GM18520 (cell line): ENCODE measurements around the gene ACBD4.

ENCODE experiments used
- ATAC-seq: cut with Tn5 transposase; IDR thresholded peaks from one replicate; pipeline ENCODE4 v1.9.1; 2021; ENCODE audit not compliant: unreplicated experiment

The ACBD4 gene

DNA sequence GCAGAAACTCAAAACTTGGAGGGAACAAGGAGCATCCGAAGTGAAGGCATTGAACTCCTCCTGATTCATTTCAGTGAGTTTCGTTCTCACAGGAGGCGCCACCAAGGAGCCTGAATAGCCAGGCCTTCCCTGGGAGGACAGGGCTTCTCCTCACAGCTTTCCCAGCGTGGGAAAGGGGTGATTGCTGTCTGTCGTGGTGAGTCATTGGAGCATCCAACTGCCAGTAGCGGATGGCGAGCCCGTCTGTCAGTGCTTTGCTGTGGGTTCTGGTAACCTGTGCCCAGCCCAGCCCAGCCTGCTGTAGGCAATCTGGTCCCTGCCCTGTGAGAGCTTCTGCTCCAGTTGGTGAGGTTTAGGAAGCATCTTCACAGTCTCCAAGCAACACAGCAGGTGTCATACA lies 31.5 kb upstream of the ACBD4 start:
- ATAC-seq, result no peak

DNA sequence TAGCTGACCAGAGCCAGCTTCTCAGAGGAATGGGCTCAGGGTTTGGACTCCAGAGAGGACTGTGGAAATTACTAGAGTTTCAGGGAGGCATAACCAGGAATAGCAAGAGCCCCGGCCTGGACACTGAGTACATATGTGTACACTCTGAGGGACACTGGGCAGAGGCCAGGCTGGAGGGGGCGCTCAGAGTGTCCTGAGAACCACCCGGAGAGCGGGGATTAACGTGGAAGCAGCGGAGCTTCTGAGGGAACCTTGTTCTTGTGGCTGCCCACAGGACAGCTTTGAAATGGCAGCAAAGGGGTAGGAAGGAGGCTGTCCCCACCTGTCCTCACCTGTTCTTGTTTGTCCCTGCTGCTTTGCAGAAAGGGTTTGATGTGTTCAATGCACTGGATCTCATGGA lies 31.0 kb upstream of the ACBD4 start:
- ATAC-seq, result no peak

DNA sequence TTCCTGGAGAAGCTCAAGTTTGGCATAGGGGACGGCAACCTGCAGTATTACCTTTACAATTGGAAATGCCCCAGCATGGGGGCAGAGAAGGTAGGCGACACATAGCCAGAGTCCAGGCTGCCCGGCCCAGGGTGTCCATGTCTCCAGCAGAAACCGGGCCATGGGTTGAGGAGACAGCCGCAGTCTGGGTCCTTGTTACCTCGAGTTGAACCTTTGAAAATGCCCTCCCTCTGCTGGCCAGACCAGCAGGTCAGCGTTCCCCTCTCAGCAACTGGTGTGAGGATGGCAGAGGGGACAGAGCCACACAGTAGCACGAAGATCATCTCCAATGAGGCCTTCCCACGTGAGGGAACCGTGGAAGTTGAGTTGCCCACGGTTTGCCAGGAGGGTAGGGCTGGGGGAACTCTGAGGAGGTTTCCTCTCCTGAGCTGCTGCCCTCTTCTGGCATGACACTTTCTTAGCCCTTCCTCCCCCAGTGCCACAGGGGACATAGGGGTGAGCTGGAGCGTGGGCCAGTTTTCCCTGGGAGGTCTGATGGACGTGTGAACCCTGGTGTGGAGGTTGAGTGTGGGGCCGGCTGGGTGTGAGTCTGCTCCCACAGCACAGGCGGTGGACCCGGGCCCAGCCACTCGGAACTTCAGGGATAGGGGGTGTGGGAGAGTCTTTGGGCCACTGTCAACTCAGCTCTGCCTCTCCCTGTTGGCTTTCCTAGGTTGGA lies 30.4 kb upstream of the ACBD4 start:
- no peak for ATAC-seq

DNA sequence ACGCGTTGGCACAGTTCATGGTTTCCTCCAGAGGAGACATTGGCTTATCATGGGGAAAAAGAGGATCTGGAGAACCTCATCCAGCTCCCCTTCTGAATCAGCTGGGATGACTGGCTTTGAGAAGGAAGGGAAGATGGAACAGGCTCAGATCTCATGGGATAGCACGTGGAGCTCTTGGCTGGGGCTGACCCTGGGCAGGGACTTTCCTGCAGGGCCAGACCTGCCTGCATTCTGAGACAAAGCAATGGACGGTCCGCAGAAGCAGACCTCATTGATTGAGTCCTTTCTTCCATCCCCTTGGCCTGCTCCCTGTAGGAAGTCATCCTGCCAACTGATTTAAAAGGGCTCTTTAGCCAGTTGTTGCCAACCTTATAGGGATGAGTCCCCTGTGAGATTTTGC lies 29.4 kb upstream of the ACBD4 start:
- ATAC-seq, result no peak

DNA sequence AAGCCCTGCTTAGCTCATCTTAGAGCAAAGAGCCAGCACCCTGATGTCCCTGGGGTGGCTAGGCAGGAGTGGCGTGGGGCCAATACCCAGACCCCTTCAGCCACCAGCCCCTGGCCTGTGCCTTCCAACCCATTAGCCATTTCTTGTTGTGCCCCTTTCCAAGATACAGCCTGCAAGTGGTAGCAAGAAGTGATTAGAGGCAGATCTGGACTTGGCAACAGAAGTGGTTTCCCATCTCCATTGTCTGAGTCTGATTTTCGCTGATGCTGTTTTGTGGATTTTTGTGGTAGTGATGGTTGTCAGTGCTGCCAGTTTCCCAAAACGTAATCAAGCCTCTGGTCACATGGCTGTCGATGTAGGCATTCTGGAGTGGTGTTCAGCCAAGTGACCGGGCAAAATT lies 28.9 kb upstream of the ACBD4 start:
- ATAC-seq, result no peak

DNA sequence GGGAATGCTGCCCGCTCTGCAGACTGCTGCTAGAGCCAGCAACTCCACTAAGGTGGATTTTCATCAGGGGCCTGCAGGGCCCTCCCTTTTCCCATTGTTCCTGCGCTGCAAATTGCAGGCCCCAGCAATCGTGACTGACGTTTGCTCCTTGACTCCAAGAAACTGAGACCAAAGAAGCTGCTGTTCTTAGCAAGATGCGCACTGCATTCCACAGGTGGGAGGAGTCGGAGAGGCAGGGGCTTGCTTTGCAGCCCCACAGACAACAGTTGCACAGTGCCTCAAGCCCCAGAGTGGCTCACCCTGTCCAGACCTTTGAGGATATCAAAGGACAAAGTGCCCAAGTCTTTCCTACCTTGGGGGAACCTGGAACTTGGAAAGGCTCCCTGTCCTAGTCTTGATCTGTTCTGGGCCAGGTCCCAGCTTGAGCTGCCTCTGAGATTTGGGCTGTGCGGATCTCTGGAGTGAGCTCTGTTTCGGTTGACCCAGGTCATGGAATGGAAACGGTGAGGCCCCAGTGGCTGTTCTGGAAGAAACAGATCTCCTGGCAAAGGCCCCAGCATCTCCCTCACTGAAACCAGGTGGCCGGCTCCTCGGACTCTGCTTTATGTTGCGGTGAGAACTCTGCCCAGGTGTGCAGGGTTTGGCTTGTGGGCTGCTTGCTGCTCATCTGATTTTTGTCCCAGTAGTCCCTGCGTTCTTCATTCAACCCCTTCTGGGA lies 28.0 kb upstream of the ACBD4 start:
- ATAC-seq, result no peak

DNA sequence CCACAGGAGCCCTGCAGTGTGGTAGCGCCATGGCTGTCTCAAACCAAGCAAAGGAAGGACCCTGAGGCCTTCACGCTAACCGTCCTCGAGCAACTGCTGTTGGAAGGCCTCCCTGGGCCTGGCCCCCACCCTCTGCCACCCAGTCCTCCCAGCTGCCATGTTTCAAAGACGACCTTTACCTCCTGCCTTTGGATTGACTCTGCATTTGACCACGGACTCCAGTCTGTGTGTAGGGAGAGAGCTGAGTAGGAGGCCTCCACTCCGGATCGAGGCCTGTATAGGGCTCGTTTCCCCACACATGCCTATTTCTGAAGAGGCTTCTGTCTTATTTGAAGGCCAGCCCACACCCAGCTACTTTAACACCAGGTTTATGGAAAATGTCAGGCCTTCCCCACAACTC lies 27.4 kb upstream of the ACBD4 start:
- ATAC-seq, result no peak

DNA sequence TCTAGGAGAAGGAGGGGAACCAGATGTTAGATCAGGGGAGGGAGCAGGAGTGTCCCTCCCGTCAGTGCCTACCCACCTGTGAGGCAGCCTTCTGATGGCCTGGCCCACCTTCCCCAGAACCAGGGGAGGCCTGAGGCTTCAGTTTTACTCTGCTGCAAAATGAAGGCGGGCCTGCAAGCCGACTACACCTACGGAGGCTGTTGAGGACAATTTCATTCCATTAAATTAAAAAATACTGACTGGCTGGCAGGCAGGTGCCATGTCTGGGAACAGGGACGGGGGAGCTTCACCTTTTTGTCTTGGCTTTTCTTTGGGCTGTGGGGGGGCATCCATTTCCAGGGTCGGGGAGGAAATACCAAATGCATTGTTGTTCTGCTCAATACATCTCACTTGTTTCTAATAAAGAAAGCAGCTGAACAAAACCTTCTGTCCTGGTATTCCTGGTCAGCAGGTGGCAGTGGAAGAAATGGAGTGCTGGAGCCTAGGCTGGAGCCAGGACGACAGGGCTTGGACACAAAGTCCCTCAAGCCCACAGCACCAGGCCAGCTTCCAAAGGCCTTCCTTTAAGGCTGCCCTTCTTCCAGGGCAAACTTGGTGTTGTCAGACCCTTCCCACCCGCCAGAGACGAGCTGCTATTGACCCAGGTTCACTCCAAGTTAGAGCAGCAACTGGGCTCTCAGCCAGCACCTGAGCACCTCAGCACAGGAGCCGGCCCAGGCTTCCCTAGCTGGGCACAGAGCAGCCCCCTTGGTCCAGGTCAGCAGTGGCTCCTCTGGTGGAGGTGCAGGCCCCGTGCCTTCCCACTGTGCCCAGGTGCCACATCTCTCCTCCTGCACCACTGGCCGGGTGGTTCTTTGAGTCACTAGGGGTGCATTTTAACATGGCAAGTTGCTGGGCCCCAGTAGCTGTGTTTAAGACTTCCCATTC lies 26.6 kb upstream of the ACBD4 start:
- no peak for ATAC-seq

DNA sequence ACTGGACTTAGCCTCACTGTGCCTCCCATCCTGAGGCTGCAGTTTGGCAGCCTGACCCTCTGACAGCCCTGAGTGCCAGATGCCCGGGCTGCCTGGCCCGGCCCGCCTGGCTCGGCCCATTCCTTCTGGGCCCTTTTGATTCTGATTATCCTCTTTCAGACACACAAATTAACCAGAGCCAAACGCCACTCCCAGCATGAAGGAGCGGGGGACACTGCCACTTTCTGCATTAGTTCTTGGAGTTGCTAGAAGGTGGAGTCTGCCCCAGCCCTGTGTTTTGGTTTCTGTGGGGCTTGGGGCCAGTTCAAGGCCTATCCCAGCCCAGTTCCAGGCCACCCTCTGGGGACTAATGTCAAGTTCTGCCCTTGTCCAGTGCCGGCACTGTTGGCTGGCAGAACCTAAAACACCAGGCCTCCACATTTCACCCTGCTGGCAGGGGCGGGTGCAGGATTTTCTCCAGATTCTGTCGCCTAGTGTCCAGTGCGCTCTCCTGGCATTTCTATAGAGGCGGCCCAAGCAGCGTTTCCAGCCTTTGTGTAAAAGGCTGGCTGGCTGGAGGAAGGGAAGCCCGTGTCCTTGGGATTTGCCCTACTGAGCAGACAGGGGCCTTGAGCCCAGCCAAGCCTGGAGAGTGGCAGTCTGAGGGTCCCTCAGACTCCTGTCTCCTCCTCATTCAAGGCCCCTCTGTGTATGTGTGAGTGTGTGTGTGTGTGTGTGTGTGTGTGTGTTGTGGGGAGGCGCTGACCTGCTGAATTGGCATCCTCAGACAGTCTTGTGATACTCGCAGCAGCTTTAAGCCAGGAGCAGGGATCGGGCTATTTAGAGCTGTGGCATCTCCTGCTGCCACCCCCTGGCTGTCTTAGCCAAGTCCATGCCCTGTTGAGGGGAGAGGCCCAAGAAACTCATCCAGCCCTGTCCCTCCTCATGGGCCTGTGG lies 24.5 kb upstream of the ACBD4 start:
- no peak for ATAC-seq

DNA sequence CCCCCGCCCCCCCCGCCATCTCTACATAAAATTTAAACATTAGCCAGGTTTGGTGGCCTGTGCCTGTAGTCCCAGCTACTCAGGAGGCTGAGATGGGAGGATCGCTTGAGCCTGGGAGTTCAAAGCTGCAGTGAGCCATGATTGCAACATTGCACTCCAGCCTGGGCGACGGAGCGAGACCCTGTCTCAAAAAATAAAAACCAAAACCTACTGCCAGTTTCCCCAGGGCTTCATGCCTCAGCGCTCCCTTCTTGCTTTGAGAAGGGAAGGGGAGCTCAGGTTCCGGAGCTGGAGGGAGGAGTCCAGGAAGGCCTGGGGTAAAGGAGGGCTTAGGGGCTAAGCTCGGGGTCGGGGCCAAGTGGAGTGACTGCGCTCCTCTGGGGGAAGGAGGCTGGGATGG lies 23.6 kb upstream of the ACBD4 start:
- no peak for ATAC-seq

DNA sequence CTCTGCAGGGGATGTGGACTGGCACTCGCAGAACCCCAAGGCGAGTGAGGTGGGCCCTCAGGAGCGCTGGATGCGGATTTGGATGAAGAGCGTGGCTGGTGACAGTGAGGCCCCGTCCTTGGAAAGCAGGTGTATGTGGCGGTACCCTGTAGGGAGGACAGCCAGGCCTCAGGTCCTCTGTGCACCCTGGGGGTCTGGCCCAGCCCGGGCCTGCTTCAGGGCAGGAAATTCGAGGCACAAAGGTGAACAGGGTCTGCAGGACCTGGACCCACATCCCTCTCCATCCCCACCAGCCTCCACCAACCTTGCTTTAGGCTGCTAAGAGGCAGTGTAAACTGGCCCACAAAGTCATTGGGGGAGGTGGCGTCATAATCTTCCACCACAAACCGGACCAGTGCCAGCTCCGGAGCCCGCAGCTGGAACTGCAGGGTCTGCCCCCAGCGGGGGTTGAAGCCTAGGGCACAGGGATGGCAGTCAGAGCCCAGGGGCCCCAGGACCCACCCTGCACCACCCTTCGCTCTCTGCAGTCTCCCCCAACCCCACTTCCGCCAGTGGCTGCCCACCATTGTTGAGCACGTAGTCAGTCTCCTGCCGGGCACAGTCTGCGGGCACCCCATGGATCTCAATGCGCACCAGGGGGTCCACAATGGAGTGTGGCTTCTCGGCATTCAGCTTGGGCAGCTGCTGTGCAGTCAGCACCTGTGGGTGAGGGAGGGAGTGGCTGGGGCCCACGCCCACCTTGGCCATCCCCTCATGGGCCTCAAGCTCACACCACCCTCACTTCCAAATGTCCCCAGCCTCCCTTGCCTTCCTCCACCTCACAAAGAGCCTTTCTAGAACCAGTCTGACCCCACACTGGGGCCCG lies 22.7 kb upstream of the ACBD4 start:
- ATAC-seq, result no peak

DNA sequence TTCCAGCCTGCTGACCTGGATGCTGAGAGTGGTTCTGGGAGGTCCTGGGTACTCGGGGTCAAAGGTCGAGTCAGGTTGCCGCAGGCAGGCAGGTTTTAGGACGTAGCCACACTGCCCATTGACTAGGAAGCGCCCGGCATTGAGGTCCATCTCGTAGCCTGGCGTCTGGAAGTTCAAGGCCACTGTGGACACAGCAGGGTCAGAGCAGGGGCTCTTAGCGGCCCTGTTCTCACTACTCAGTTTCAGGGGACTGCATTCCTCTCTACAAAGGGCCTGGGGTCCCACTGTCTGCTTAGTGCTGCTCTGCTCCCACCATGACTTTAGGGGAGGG lies 22.1 kb upstream of the ACBD4 start:
- no peak for ATAC-seq

DNA sequence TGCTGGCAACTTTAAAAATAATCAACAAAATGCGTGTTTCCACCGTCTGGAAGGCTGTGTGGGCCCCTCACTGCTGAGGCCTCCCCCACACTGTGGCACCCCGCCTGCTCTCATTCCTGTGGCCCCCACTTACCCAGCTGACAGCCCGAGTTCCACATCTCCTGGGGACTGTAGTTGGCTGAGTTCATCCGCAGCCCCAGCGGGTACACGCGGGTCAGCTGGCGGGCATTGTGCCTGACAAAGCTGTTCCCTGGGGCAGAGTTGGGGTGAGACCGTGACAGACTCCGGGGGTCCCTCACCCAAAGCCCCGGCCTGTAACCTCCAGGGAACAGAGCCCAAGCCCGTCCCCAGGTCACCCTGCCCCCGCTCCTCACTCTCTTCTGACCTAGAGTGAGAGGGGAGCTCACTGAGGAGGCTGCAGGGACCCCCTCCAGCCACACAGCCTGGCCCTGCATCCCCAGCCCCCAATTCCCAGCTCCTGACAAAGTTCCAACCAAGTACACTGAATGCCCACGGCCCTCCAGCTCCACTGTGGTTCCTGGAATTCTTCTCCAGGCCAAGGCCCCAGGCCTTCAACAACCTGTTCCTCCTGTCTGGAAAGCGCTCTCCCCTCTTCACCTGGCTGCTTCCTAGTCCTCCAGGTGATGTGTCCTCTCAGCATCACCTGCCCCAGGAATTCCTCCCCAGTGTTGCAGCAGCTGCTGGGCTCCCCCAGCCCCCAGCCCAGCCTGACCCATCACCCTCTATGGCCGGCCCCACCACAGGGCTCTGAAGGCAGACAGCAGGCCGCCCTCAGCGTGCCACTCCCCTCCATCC lies 21.2 kb upstream of the ACBD4 start:
- ATAC-seq, result no peak

DNA sequence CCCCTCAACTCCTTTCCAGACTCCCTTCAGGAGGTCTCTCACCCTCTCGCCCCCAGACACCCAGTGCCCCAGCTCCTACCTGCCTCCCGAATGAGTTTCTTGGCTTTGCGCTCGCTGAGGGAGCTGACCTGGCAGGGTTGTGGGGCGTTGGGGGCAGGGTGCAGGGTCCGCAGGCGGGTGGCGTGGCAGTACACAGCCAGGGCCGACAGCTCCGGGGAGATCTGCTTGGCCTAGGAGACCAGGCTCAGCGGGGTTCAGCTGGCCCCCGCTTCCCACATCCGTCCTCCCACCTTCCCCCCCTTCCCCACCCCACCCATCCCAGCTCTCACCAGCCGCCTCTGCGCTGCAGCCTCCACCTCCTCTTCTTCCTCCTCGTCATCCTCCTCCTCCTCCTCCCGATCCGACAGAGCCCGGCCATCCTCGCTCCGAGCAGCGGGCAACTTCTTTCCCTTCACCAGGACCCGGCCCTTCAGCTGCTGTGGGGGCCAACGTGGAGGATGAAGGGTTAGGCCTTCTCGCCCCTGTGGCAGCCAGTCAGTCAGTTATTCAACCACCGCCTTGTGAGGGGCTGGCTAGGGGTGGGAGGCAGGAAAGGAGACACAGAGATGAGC lies 20.4 kb upstream of the ACBD4 start:
- ATAC-seq, result no peak

DNA sequence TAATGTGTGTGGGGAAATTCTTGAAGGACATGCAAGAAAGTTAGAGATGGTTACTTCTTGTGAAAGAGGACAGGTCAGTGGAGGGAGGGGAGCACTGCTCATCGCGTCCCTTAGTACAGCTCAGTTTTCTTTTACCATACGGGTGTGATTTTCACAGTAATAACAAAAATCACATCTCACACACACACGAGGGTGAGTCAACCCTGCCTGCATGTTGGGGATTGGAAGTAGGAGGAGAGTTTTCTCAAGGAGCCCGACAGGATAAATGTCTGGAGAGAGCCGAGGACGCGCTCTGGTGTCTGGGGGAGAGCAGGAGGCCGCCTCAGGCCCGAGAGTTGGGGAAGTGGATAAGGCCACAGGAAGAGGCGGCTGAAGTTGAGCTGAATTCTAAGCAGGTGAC lies 19.6 kb upstream of the ACBD4 start:
- ATAC-seq, result no peak

DNA sequence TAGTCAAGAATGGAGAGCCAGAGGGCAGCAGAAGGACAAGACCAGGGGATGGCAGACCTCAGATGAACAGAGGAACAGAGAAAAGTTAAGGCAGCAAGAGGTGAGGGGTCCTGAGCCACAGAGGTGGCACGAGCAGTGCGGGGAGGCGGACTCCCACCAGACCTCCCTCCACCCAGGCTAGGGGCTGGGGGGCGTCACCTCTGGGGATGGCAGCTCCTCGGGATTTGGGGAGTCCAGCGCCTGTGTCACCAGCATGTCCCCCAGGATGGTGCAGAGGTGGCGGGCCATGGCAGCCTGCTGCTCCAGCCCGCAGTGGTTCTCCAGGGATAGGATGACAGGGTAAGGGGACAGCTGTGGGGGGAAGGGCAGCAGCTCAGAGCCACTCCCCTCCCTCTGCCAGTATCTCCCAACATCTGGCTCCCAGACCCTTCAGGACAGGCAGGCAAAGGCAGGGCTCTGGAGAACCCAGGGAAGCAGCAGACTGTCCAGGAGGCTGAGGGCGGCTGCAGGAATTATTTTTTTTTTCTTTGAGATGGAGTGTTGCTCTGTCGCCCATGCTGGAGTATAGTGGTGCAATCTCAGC lies 19.0 kb upstream of the ACBD4 start:
- ATAC-seq, result no peak

DNA sequence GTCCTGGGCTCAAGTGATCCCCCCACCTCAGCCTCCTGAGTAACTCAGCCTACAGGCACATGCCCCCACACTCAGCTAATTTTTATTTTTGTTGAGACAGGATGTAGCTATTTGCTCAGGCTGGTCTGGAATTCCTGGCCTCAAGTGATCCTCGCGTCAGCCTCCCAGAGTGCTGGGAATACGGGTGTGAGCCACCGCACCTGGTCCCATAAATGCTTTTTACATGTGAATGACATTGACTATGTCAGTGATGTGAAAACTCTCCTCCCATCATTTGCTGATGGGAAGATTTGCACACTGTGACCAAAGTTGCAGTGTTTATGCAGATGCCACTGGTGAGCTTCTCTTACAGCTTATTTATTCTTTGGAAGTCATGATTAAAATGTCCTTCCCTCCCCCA lies 18.2 kb upstream of the ACBD4 start:
- no peak for ATAC-seq
